ENCODE results near the gene FAXDC2.

GRCh38 chr5:154793599-154794524, 56.5 kb downstream of the FAXDC2 start:
- no peak for TF ChIP-seq CTCF (IDR thresholded peaks at IDR 0.05)
- TF ChIP-seq POLR2A (IDR thresholded peaks at IDR 0.05) = no peak
